Measurements from ENCODE around the gene GALNT3.

DNA sequence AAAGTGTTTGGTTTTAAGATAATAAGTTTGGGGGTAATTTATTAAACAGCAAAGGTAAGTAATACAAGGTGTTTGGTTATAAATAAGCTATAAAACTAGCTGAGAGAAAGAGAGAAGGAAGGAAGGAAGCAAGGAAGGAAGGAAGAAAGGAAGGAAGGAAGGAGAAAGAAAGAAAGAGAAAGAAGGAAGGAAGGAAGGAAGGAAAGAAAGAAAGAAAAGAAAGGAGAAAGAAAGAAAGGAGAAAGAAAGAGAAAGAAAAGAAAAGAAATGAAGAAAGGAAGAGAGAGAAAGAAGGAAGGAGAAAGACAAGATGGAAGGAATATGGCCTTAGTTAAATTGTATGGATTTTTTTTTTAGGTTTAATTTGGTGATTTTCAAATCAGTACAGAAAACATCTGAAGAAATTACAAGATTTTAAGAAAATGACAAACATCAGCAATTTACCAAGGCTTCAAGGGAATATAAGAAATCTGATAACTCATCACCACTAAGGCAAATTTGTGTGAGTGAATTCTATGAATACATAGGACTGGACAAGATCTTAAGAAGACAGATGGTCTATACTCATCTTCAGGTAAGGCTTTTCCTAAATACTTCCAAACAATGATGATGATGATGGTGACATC is 46.4 kb upstream of the GALNT3 start:
- TF ChIP-seq, protein P1, sequence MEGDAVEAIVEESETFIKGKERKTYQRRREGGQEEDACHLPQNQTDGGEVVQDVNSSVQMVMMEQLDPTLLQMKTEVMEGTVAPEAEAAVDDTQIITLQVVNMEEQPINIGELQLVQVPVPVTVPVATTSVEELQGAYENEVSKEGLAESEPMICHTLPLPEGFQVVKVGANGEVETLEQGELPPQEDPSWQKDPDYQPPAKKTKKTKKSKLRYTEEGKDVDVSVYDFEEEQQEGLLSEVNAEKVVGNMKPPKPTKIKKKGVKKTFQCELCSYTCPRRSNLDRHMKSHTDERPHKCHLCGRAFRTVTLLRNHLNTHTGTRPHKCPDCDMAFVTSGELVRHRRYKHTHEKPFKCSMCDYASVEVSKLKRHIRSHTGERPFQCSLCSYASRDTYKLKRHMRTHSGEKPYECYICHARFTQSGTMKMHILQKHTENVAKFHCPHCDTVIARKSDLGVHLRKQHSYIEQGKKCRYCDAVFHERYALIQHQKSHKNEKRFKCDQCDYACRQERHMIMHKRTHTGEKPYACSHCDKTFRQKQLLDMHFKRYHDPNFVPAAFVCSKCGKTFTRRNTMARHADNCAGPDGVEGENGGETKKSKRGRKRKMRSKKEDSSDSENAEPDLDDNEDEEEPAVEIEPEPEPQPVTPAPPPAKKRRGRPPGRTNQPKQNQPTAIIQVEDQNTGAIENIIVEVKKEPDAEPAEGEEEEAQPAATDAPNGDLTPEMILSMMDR (IDR thresholded peaks at IDR 0.05; ENCODE audit: low read length), result no peak
- no peak for TF ChIP-seq EZH2 (IDR thresholded peaks at IDR 0.05; ENCODE audit: borderline replicate concordance, low read length)

Data from OCI-LY1 (cell line).